HCEC 1CT (cell line): Measurements from ENCODE around the gene VWA8.
"Not testable (repeated sequence)": the region's sequence is repeated elsewhere in the genome, so short reads cannot be mapped to it uniquely, and the experiment has no call there.

Source experiments
- DNase-seq: peaks from one replicate; pipeline ENCODE4 v3.0.0-alpha.2; 2017

Gene VWA8

GRCh38 chr13:41573640-41574039 lies 387.3 kb downstream of the VWA8 start:
- not testable (repeated sequence) for DNase-seq

GRCh38 chr13:41571817-41572340 lies 389.0 kb downstream of the VWA8 start:
- not testable (repeated sequence) for DNase-seq

GRCh38 chr13:41568972-41569351 lies 391.9 kb downstream of the VWA8 start:
- DNase-seq, result peak; percentile 23

- DNase-seq, result no peak
Observed at GRCh38 chr13:41568143-41568971, 392.6 kb downstream of the VWA8 start.

GRCh38 chr13:41567363-41567762 lies 393.5 kb downstream of the VWA8 start:
- no peak for DNase-seq

GRCh38 chr13:41565846-41566245 lies 395.1 kb downstream of the VWA8 start:
- DNase-seq, result no peak

GRCh38 chr13:41565216-41565615 lies 395.7 kb downstream of the VWA8 start:
- DNase-seq, result peak; percentile 96

- no peak for DNase-seq
Observed at GRCh38 chr13:41563984-41564365, 396.9 kb downstream of the VWA8 start.

- DNase-seq, result peak; percentile 73
Observed at GRCh38 chr13:41563341-41563983, 397.4 kb downstream of the VWA8 start.

- no peak for DNase-seq
Observed at GRCh38 chr13:41562541-41563178, 398.2 kb downstream of the VWA8 start.

GRCh38 chr13:41562083-41562482 lies 398.8 kb downstream of the VWA8 start:
- peak; percentile 91 for DNase-seq

GRCh38 chr13:41561170-41561569 lies 399.7 kb downstream of the VWA8 start:
- peak; percentile 52 for DNase-seq

- DNase-seq, result no peak
Observed at GRCh38 chr13:41558781-41559560, 401.9 kb downstream of the VWA8 start.

GRCh38 chr13:41557719-41558118 lies 403.2 kb downstream of the VWA8 start:
- no peak for DNase-seq

- no peak for DNase-seq
Observed at GRCh38 chr13:41554626-41555386, 406.1 kb downstream of the VWA8 start.

GRCh38 chr13:41554180-41554579 lies 406.7 kb downstream of the VWA8 start:
- DNase-seq, result no peak

GRCh38 chr13:41552031-41552430 lies 408.9 kb downstream of the VWA8 start:
- no peak for DNase-seq

GRCh38 chr13:41550276-41550675 lies 410.6 kb downstream of the VWA8 start:
- DNase-seq, result no peak

GRCh38 chr13:41549491-41549890 lies 411.4 kb downstream of the VWA8 start:
- DNase-seq, result no peak

- DNase-seq, result no peak
Observed at GRCh38 chr13:41548910-41549309, 412.0 kb downstream of the VWA8 start.

GRCh38 chr13:41548031-41548430 lies 412.9 kb downstream of the VWA8 start:
- no peak for DNase-seq
